Non-pigmented ciliary epithelial cell (primary cell): ENCODE results near the gene PLXNA2.

Experiments used
- DNase-seq: peaks from one replicate; pipeline ENCODE4 v3.0.0-alpha.2; 2010; ENCODE audit warnings: low read depth

Gene PLXNA2

DNA sequence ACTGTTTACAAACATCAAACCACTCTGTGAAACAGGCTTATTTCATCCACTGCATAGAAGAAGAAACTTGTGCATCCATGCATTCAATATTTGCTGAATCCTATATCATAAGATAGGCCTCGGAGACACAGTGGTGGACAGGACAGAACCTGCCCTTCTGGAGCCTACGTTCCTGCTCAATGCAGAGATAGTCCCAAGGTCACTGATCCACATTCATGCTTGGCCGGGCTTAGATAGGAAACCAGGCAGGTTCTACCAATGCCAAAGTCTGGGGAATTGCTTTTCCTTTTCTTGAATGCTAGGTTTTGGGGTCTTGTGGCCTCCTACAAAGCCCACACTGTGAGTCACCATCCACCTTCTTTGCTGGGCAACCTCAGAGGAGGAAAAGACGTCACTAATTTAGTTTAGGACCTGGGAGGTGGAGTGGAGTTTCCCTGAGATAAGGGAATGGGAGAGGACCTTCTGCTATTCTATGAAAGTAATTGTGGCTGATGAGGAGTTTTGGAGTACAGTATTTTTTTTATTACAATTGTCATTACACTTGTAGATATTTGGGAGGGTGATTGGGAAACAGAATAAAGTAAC, 233.6 kb downstream of the PLXNA2 start:
- DNase-seq: no peak

DNA sequence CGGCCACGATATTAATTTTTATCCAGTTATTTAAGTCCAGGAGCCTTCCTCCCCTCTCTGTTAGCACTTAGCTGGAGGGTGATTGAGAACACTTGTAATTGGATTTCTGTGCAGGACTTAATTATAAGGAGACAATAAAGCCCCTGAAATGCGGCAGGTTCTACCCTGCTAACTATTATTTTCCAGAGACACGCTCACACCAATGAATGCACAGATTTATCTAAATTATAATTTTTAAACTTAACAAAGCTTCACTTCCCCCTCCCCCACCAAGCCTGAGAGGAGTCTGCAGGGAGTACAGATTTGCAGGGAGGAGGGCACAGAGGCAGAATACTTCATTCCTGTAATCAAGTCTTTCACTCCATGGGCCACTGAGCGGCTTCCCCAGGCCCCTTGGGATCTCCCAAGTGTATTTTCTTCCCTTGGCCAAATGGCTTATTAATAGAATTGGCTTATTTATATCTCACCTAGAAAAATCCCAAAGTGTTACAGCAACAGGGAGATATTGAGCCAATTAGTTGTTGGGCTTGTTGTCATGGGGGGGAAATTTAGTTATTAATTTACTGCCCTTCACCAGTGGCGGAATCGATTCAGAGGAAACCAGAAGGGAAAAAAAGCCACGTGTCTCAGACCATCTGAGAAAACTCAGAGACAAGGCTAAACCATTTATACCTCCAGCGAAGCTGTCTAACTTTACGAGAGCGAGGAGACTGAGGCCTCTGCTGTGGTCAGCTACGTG, 234.3 kb downstream of the PLXNA2 start:
- no peak for DNase-seq

DNA sequence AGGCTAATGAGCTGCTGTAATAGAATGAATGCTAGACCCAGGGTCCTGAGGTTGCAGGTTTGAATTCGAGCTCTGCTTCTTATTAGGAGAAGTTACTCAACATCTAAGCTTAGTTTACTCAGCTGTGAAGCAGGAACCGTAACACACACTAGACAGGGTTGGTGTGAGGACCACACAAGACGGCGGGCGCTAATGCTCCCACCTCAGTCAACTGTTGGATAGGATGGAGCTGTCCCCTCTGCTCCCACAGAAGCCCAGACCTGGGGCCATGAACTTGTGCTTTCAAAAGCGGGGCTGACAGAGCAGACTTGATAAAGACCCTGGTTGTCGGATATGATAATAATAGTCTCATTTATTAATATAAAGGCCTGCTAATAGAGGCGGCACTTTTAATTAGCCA, 234.9 kb downstream of the PLXNA2 start:
- DNase-seq: no peak

DNA sequence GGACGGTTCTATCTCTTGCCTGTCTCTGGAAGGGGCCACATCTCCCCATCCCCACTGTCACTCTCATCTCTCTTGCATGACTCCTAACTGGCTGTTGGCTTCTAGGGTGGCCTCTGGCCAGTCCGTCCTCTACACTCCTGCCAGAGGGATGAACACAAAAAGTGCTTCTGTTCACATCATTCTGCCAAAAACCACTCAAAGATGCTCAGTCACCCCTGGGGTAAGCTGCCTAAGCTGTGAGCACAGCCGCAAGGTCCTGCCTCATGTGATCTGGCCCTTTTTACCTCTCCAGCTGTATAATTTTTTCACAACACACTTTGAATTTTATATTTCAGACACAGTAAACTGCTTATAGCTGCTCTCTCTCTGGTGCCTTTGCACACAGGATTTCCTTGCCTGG, 235.7 kb downstream of the PLXNA2 start:
- DNase-seq: no peak

DNA sequence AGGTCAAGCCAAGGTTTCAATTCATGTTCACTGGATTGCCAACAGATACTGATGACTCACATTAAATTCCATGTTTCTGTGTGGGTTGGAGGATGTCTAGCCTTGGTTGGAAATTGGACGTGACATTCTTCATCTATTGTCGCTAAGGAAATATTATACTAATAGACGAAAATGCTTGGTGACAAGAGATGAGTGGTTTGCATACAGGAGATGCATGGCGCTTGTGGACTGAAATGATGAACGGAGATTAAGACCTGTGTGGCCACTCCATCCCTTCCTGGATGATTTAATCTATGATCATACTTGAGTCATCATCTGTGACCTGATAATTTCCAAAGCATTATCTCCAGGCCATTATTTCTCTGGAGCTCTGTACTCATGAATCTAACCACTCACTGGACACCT, 236.2 kb downstream of the PLXNA2 start:
- DNase-seq: peak; percentile 64

DNA sequence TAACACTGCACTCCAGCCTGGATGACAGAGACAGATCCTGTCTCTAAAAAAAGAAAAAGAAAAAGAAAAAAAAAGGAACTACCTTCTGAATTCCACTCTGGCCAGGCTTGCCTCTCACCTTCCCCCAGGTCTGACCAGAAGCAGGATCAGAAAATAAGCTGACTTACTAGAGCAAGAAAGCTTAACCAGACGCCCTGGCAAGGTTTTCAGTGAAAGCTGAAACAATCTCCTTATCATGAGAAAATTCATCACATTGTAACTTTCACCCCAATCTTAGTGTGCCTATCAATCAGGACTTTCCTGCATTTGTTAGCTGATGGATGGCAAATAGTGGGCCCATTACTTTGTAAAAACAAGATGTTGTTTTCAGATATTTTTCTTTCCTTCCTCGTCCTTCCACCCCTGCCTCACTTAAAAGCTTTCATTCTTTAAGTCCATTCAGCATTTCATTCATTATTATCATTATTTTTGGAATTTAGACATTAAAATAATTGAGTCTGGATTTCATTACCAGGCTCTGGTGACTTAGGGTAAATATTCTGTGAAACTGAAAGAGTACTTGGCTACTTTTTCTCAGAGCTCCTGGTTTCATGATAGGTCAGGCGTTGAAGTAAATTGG, 236.8 kb downstream of the PLXNA2 start:
- DNase-seq: no peak

DNA sequence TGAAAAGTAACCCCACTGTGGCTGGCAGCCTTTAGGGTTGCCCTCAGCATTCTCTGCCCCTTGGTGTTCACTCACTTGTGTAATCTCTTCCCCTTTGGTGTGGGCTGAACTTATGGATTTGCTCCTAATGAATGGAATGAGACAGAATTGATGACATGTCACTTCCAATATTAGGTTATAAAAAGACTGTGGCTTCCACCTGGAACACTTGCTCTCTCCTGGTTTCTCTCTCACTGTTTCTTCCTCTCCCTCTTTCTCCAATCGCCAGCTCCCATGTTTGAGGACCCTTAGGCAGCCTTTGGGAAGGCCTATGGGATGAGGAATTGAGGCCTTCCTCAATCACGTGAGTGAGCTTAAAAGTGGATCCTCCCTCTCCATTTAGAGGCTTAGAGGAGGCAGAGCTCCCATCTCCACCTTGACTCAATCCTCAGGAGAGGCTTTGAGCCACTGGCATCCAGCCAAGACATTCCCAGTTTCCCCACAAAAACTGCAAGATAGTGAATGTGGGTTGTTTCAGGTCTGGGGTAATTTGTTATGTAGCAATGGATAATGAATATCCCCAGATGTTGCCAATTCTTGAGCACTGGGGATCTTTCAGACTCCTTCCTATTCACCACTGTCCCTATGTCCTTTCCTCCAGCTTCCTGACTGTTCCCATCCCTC, 237.8 kb downstream of the PLXNA2 start:
- no peak for DNase-seq

DNA sequence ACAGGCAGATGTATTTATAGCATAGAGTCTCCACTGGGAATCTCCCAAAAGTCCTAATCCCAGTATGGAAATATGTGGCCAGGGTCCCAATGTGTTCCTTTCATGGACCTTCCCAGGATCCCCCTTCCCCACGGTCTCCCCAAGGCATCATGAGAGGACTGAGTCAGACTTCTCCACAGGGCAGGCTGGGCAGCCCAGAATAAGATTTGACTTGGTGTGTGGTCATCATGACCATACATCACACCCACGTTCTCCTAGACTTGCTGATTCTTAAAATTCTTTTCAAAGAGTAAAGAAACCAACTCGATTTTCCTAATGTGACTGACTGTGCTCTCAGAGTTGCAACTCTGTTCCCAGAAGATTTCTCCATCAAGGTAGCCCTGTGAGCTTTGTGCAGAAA, 239.3 kb downstream of the PLXNA2 start:
- DNase-seq: peak; percentile 60

DNA sequence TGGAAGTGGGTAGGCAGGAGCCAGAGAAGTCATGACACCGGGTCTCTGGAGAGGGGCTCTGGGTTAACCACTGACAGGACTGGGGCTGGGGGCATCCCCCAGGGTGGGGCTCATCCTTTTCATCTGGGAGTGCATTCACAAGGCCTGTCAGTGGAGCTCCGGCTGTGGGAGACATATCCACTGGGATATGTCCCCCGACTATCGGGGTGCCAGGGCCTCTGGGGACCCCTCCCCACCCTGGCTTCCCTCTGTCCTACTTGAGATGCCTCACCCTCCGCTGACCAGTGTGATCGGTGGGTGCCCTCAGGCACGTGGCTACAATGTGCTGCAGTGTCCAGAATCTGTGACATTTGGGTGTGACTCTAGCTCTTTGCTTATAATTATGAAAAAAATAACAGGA, 240.9 kb downstream of the PLXNA2 start:
- no peak for DNase-seq

DNA sequence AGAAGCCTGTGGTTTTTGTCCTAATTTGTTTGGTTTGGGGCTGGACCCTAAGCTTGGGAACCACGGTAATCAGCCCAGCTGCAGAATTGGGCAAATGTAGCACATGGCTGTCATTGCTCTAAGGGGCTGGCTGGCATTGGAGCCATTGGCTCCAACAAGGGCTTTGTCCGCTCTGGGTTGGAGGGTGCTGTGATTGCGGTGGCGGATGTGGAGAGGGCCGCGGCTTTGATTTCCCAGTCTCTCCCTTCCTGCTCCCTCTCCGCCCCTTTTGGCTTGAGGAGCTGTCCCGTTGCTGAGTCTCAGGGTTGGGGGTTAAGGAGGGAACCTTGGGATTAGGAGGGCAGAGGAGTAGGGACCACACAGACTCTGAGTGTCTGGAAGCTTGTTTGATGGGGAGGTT, 241.5 kb downstream of the PLXNA2 start:
- no peak for DNase-seq

DNA sequence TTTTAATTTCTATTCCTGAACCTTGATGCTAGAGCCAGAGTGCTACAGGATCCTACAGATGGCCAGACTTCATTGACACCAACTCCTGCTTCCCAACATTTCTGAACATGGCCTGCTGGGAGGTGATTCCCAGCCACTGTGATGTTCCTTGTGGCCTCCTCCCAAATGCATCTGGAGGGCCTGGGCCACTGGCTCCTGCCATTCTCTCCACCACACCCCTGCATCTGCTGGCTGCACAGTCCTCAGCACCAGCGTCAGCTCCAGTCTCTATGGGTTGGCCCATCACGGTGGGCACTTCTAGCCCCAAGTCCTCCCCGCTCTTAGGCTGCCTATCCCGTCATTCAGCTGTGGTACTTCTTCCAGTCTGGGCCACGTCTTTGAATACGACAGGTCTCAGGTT, 242.1 kb downstream of the PLXNA2 start:
- no peak for DNase-seq

DNA sequence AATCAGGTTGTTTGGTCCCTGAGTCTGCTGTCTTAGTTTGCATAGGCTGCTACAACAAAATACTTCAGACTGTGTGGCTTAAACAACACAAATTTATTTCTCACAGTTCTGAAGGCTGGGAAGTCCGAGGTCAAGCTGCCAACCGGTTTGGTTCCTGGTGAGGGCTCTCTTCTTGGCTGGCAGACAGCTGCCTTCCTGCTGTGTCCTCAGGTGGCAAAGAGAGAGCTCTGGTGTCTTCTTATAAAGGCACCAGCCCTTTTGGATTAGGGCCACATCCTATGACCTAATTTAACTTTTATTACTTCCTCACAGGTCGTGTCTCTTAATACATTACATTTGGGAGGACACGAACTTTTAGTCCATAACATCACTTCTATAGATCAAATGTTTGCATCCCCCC, 243.7 kb downstream of the PLXNA2 start:
- DNase-seq: no peak

DNA sequence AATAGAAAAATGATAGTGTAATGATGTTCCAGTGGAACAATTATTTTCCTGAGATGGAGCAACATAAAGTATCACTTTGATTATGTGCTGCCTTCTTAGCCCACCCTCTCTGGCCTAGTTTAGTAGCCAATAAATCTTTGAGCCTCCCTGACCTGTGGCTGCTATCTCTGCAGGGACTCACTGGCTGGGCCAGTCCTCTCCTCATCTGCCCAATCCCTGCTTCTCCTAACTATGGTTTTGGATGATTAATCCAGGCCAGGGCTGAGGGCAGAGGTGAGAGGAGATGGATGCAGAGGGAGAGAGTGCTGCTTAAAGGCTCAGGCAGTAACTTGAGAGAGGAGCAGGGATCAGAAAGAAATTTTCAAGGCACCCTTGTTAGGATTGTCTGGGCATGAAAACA, 244.2 kb downstream of the PLXNA2 start:
- no peak for DNase-seq

DNA sequence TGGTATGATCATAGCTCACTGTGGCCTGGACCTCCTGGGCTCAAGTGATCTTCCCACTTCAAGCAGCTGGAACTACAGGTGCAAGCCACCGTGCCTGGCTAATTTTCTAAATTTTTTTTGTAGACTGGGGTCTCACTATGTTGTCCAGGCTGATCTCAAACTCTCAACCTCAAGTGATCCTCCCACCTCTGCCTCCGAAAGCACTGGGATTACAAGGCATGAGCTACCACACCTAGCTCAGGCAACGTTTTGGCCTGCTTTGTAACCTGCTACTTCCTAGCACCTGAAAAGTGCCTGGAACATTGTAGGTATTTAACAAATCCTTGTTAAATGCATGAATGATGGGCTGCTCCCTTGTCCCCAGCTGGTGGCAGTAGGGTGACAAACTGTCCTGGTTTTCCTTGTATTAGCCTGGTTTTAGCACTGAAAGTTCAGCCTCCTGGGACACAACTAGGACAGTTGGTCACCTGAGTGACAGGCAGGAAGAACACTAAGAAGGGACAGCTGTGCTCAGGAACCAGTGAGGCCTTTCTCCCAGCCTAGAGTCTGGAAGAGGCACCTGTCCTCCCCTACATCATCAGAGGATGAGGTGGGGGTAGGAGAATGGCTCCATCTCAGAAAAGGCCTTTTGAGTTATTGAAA, 244.8 kb downstream of the PLXNA2 start:
- no peak for DNase-seq

DNA sequence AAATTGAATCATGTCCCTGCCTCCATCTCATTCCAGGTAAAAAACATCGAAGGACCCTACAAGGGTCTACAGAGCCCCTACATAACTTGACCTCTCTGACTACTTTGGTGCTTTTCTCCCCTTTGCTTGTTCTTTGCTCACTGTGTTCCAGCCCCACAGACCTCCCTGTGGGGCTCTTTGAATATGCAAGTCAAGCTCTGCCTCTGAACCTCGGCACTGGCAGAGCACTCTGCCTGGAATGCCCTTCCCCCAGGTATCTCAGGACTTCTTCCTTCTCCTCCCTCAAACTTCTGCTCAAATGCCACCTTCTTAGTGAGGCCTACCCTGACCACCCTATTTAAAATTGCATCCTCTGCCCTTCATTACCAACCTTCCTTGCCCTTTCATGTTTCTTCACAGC, 245.5 kb downstream of the PLXNA2 start:
- no peak for DNase-seq

DNA sequence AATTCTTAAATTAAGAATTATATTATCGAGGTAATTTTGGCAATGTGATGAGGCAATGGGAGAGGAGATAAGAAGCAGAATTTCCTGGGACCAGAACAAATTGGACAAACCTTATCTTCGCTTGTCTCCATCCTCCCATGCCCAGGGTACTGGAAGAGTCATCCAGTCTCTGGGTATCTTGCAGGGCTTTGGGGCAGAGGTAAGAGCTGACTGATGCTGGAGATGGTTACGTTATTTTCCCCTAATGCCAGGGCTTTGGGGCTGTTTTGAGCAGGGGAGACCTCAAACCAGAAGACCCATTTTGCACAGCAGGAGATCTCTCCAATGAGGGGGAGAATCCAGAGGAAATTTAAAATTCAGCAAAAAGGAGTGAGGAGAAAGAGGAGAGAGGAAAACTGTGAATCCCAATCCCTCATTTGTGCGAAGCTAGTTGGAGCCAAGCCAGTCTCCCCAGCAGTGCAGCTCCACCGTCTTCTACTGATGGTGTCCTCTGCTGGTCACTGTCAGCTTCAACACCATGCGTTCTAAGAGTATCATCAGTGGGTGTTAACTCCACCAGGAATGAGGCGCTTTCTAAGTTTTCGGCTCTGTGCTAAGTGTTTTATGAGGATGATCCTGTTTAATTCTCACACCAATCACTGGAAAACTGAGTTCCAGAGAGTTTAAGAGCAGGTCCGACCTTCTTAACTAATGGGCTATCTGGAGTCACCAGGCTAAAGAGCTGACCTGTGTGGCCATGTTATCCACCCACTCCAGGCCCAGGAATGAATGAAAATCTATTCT, 246.5 kb downstream of the PLXNA2 start:
- DNase-seq: peak; percentile 28

DNA sequence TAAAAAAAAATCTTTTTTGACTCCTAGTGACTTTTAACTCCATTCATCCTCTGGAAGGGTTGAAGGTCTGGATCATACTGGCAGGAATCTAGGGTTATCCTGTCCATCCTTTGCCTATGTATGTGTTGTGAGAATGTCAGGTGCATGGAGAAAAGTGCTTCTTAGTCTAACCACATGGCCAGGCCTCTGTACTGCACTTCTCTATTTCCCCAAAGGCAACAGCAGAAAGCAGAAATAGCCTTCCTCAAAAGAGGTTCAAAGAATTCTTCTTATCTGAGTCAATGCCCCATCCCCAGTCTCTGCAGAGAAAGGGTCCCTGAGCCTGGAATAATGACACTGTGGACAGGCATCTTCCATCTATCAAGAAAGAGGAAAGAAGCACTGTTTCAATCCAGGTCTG, 247.5 kb downstream of the PLXNA2 start:
- no peak for DNase-seq

DNA sequence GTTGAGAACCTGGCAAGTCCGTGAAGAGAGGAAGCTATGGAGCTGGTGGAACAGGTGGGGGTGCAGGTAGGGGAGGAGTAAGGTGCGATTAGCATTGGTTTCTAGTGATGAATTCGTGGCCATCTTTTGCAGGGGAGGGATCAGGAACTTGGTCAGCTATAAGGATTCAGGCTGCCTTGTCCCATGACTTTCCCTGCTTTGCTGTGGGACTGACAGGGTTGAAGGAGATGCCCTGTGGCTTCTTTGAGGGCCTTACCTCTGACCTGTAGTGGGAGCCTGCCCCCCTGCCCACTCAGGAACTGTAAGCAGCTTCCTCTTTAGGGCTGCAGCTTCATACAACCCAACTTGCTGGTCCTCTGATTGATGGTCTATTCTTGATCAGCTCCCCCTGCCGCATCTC, 248.6 kb downstream of the PLXNA2 start:
- no peak for DNase-seq

DNA sequence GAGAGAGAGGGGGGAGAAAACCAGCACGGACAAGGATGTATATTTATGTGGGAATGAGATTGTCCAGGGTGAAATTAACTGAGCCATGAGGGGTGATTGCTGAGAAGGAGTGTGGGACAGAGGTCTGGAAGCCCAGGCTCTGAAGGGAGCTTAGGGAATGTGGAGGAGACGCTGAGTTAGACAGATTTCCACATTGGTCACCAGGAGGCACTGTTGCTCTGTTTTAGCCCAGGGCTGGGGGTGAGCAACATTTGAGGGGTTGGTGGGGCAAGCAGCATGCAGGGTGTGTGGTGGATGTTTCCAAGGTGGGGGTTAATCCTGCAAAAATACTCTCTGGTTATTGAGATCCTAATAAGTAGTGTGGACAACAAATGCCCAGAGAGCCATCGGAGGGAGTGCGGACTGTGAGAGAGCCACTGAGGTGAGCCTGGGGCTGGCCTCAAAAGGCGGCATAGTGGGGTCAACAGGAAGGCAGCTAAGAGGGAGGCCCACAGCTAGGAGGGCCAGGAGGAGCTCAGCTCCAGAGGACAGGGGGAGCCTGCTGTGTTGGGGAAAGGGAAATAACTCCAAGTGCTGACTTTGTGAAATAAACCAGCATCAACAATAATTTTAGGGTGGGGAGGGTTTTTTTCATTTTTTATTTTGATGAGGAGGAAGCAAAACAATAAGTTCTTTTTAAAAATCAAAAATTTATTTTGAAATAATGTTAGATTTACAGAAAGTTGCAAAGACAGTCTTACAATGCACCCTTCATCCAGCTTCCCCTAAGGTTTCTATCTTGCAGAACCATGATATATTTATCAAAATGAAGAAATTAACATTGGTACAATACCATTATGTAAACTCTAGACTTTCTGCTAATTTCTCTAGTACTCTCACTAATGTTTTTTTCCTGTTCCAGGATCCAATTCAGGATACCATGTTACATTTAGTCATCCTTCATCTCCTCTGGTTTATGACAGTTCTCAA, 250.4 kb downstream of the PLXNA2 start:
- DNase-seq: no peak

DNA sequence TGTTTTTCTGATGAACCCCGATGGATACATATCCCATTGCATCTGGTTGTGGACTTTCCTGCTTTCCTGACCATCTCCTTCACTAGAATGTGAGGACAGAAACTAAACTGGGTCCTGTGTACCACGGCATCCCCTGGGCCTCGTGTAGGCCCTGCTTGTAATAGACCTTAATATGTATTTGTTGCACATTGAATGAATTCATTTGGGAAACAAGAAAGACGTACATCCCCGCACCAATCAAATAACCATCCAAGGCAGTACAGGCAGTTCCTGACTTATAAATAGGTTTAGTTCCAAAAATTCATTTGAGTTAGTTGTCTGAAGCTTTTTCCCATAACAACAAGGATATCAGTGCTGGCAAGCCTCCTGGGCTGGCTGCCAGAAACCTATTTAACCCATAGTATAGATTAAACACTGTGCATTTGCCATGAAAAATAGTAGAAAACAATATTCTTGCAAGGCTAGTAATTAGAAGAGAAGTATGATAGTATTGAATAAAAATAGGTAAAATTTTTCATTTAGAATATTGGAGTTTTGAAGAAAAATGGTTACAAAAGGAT, 251.4 kb downstream of the PLXNA2 start:
- no peak for DNase-seq
